ENCODE data around the gene SEMA4D. TPM values are rescaled to one million over a fixed set of nuclear protein-coding genes. Genes with fewer than 3 reads are reported as not detected.

SEMA4D gene
- total and polyA plus RNA-seq, 4 donors: 30.9 to 124 (median 89.0) TPM

GRCh38 chr9:89413963-89414638 lies 83.8 kb downstream of the SEMA4D start:
- no peaks in the 10 kb centered on the region for H3K9me3 ChIP-seq (ENCODE audit: control insufficient read depth, insufficient read depth, low read length)
- H3K4me1 ChIP-seq (ENCODE audit: control insufficient read depth, insufficient read depth, low read length): peaks cover 27% of the 10 kb centered on the region
- H3K27ac ChIP-seq (ENCODE audit: low read depth, low read length): no peak overlapping the region
- DNase-seq (ENCODE audit: low read depth in 4 of 6, low spot score in 6 of 6): peak in 3 of 6 donors; percentile 17 to 66 (median 64)
- H3K36me3 ChIP-seq (ENCODE audit: control insufficient read depth, insufficient read depth, low read length): no peaks in the 10 kb centered on the region
- 52% methylated on average over 2 of the region's 4 CpGs for WGBS (ENCODE audit: insufficient coverage)
- no peak overlapping the region for H3K4me3 ChIP-seq (ENCODE audit: low read depth, low read length)
- no peaks in the 10 kb centered on the region for H3K27me3 ChIP-seq (ENCODE audit: control insufficient read depth, insufficient read depth, low read length)

- H3K4me1 ChIP-seq (ENCODE audit: control insufficient read depth, insufficient read depth, low read length): peaks cover 34% of the 10 kb centered on the region
- DNase-seq (ENCODE audit: low read depth in 4 of 6, low spot score in 6 of 6): peak in 1 of 6 donors; percentile 69
- WGBS (ENCODE audit: insufficient coverage): 25% methylated on average over 2 of the region's 4 CpGs
Observed at GRCh38 chr9:89412951-89413350, 85.0 kb downstream of the SEMA4D start.

DNA sequence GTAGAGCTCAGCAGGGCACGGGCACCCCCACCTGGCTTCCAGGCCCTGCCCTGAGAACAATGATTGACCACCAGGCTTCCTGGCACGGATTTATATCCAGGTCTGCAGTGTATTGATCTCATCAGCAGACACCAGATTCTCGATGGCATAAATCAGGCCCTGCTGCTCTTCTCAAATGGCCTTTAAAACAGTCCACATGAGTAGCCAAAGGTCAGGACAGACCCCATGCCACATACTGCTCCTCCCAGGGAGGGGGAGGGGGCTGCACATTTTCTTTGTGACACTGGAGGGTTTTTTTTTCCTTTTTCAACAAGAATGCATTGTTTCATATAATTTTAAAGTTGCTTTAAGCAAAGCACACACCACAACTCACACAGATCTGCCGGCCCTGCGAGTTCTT lies 85.4 kb downstream of the SEMA4D start:
- no peak overlapping the region for H3K27ac ChIP-seq (ENCODE audit: low read depth, low read length)
- H3K9me3 ChIP-seq (ENCODE audit: control insufficient read depth, insufficient read depth, low read length): no peaks in the 10 kb centered on the region
- WGBS (ENCODE audit: insufficient coverage): 43% methylated on average over 3 of the region's 5 CpGs
- peak in 1 of 6 donors; percentile 17 for DNase-seq (ENCODE audit: low read depth in 4 of 6, low spot score in 6 of 6)
- H3K27me3 ChIP-seq (ENCODE audit: control insufficient read depth, insufficient read depth, low read length): no peaks in the 10 kb centered on the region
- peaks cover 34% of the 10 kb centered on the region for H3K4me1 ChIP-seq (ENCODE audit: control insufficient read depth, insufficient read depth, low read length)
- H3K36me3 ChIP-seq (ENCODE audit: control insufficient read depth, insufficient read depth, low read length): no peaks in the 10 kb centered on the region
- H3K4me3 ChIP-seq (ENCODE audit: low read depth, low read length): no peak overlapping the region

More at GRCh38 chr9:89412951-89413350, 85.0 kb downstream of the SEMA4D start:
- Histone ChIP-seq H3K27me3 (ENCODE audit: control insufficient read depth, insufficient read depth, low read length) (no peaks in the 10 kb centered on the region), H3K9me3 (ENCODE audit: control insufficient read depth, insufficient read depth, low read length) (no peaks in the 10 kb centered on the region), H3K27ac (ENCODE audit: low read depth, low read length) (no peak overlapping the region), H3K4me3 (ENCODE audit: low read depth, low read length) (no peak overlapping the region), H3K36me3 (ENCODE audit: control insufficient read depth, insufficient read depth, low read length) (no peaks in the 10 kb centered on the region)

GRCh38 chr9:89411759-89412158 lies 86.2 kb downstream of the SEMA4D start:
- no peak for DNase-seq (ENCODE audit: low read depth in 4 of 6, low spot score in 6 of 6)
- H3K4me1 ChIP-seq (ENCODE audit: control insufficient read depth, insufficient read depth, low read length): peaks cover 34% of the 10 kb centered on the region
- no peak overlapping the region for H3K27ac ChIP-seq (ENCODE audit: low read depth, low read length)
- H3K27me3 ChIP-seq (ENCODE audit: control insufficient read depth, insufficient read depth, low read length): no peaks in the 10 kb centered on the region
- no peak overlapping the region for H3K4me3 ChIP-seq (ENCODE audit: low read depth, low read length)
- 74% methylated on average over 5 of the region's 6 CpGs for WGBS (ENCODE audit: insufficient coverage)
- H3K36me3 ChIP-seq (ENCODE audit: control insufficient read depth, insufficient read depth, low read length): no peaks in the 10 kb centered on the region
- no peaks in the 10 kb centered on the region for H3K9me3 ChIP-seq (ENCODE audit: control insufficient read depth, insufficient read depth, low read length)

DNA sequence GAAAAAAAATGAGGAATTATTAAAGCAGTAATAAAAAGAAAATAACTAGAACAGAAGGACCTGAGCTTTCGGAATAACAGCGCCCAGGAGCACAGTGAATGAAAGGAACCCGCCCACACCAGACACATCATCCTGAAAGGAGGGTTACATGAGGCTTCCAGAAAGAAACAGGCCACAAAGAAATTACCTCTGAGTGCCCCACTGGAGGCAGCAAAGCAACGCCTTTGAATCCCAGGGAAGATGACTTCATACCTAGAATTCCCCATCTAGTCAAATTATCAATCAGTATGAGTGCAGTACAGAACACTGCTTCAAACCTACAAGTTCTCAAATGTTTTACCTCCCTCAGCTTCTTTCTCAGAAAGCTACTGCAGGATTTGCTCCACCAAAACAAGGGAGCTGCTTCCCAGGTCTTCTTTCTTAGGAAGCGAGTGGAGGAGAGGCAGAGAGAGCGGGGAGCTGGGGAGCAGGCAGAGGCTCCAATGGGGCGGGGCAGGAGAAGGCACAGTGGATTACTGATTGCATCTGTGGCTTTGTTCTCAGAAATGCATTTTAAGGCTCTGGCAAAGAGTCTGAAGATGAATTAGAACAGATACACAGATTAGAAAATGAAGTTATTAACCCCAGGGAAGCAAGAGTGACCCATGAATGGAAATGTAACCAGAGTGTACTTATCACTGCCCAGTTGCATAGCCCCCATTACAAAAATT lies 87.1 kb downstream of the SEMA4D start:
- DNase-seq (ENCODE audit: low read depth in 4 of 6, low spot score in 6 of 6): no peak
- Histone ChIP-seq H3K36me3 (ENCODE audit: control insufficient read depth, insufficient read depth, low read length) (peaks cover 1% of the 10 kb centered on the region), H3K27ac (ENCODE audit: low read depth, low read length) (no peak overlapping the region), H3K4me3 (ENCODE audit: low read depth, low read length) (no peak overlapping the region), H3K4me1 (ENCODE audit: control insufficient read depth, insufficient read depth, low read length) (peaks cover 34% of the 10 kb centered on the region), H3K27me3 (ENCODE audit: control insufficient read depth, insufficient read depth, low read length) (no peaks in the 10 kb centered on the region), H3K9me3 (ENCODE audit: control insufficient read depth, insufficient read depth, low read length) (no peaks in the 10 kb centered on the region)
- WGBS (ENCODE audit: insufficient coverage): 91% methylated on average over 6 of the region's 7 CpGs

DNA sequence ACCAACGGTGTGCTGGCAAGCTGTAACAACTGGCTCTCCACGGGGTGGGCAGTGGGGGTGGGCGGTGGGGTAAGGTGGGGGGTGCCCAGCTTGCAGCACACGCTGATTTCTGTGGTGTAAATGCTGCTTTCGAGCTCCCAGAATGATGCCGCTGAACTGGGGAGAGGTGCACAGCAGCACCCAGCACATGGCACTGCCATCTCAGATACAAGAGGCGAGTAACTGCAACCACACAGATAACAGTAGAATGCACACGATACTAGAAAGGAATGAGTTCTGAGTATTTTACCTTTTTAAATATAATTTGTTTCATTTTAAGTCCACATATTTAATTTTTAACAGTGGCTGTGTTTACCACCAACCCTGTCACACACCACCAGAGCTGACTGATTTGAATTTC lies 87.9 kb downstream of the SEMA4D start:
- H3K36me3 ChIP-seq (ENCODE audit: control insufficient read depth, insufficient read depth, low read length): peaks cover 9% of the 10 kb centered on the region
- no peaks in the 10 kb centered on the region for H3K27me3 ChIP-seq (ENCODE audit: control insufficient read depth, insufficient read depth, low read length)
- WGBS (ENCODE audit: insufficient coverage): 100% methylated on average over 5 of the region's 8 CpGs
- no peaks in the 10 kb centered on the region for H3K9me3 ChIP-seq (ENCODE audit: control insufficient read depth, insufficient read depth, low read length)
- H3K27ac ChIP-seq (ENCODE audit: low read depth, low read length): no peak overlapping the region
- DNase-seq (ENCODE audit: low read depth in 4 of 6, low spot score in 6 of 6): no peak
- peaks cover 34% of the 10 kb centered on the region for H3K4me1 ChIP-seq (ENCODE audit: control insufficient read depth, insufficient read depth, low read length)
- no peak overlapping the region for H3K4me3 ChIP-seq (ENCODE audit: low read depth, low read length)

DNA sequence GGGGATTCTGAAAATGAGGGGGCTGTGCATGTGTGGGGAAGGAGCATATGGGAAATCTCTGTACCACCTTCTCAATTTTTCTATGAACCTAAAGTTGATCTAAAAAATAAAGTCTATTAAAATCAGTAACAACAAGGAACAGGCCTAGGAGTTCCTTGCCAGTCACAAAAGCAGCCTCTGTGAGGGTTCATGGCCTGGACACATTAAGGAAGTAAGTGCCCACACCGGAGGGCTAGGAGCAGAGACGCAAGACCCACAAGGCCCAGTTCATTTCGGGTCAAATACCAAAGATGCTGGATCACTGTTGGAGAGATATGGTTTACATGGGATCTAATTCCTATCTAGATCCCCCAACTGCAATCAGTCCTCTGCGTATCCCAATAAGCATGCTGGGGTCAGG lies 88.4 kb downstream of the SEMA4D start:
- H3K36me3 ChIP-seq (ENCODE audit: control insufficient read depth, insufficient read depth, low read length): peaks cover 14% of the 10 kb centered on the region
- WGBS (ENCODE audit: insufficient coverage): 87% methylated on average over 3 of the region's 4 CpGs
- no peak for DNase-seq (ENCODE audit: low read depth in 4 of 6, low spot score in 6 of 6)
- H3K27me3 ChIP-seq (ENCODE audit: control insufficient read depth, insufficient read depth, low read length): no peaks in the 10 kb centered on the region
- H3K4me3 ChIP-seq (ENCODE audit: low read depth, low read length): no peak overlapping the region
- no peak overlapping the region for H3K27ac ChIP-seq (ENCODE audit: low read depth, low read length)
- no peaks in the 10 kb centered on the region for H3K9me3 ChIP-seq (ENCODE audit: control insufficient read depth, insufficient read depth, low read length)
- H3K4me1 ChIP-seq (ENCODE audit: control insufficient read depth, insufficient read depth, low read length): peaks cover 29% of the 10 kb centered on the region

DNA sequence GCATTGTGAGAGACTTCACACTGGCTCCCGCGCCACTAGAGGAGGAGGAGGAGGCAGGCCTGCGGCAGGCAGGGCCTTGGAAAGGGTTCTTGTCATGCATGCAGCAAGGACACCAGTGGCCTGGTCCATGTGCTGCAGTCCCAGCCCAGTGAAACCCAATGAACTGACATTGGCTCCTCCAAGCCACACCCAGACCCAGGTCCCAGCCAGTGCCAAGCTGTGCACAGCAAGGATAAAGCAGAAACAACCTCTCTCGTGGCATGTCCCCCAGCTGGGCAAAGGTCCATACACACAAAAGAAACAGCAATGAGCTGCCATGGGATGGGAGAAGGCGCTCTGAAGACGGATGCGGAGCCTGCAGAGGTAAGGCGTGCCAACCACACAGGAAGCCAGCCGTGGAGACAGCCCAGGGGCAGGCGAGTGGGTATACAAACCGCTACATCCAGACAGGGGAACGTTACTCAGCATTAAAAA lies 89.2 kb downstream of the SEMA4D start:
- WGBS (ENCODE audit: insufficient coverage): 64% methylated on average over 7 of the region's 12 CpGs
- H3K27ac ChIP-seq (ENCODE audit: low read depth, low read length): no peak overlapping the region
- peak in 2 of 6 donors; percentile 26 to 33 for DNase-seq (ENCODE audit: low read depth in 4 of 6, low spot score in 6 of 6)

DNA sequence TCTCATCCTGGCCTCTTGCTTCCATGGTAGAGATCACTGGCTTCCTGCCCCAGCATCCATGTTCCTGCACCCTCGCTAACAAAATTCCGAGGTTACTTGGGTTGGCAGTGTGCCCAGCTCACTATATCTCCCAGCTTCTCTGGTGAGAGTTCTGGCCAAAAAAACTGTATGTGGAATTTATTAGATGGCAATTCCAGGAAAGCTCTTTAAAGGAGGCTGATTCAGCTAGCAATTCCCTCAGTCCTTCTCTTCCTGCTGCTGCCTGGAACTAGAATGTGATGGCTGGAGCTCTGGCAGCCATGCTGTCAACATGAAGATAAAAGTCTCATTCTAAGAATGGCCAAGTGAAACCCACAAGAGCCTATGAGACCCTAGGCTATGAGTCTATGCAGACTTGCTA lies 90.8 kb downstream of the SEMA4D start:
- no CpG with 5 or more reads among the region's 2 CpGs for WGBS (ENCODE audit: insufficient coverage)
- Histone ChIP-seq H3K4me3 (ENCODE audit: low read depth, low read length) (no peak overlapping the region), H3K36me3 (ENCODE audit: control insufficient read depth, insufficient read depth, low read length) (peaks cover 29% of the 10 kb centered on the region), H3K9me3 (ENCODE audit: control insufficient read depth, insufficient read depth, low read length) (no peaks in the 10 kb centered on the region), H3K4me1 (ENCODE audit: control insufficient read depth, insufficient read depth, low read length) (peaks cover 14% of the 10 kb centered on the region), H3K27me3 (ENCODE audit: control insufficient read depth, insufficient read depth, low read length) (no peaks in the 10 kb centered on the region), H3K27ac (ENCODE audit: low read depth, low read length) (no peak overlapping the region)
- no peak for DNase-seq (ENCODE audit: low read depth in 4 of 6, low spot score in 6 of 6)

More for the DNA sequence above, 89.2 kb downstream of the SEMA4D start:
- peaks cover 23% of the 10 kb centered on the region for H3K4me1 ChIP-seq (ENCODE audit: control insufficient read depth, insufficient read depth, low read length)
- H3K9me3 ChIP-seq (ENCODE audit: control insufficient read depth, insufficient read depth, low read length): no peaks in the 10 kb centered on the region
- H3K36me3 ChIP-seq (ENCODE audit: control insufficient read depth, insufficient read depth, low read length): peaks cover 18% of the 10 kb centered on the region
- H3K27me3 ChIP-seq (ENCODE audit: control insufficient read depth, insufficient read depth, low read length): no peaks in the 10 kb centered on the region
- no peak overlapping the region for H3K4me3 ChIP-seq (ENCODE audit: low read depth, low read length)

GRCh38 chr9:89405826-89406225 lies 92.1 kb downstream of the SEMA4D start:
- WGBS (ENCODE audit: insufficient coverage): 86% methylated on average over 7 of the region's 11 CpGs
- no peaks in the 10 kb centered on the region for H3K9me3 ChIP-seq (ENCODE audit: control insufficient read depth, insufficient read depth, low read length)
- no peak overlapping the region for H3K4me3 ChIP-seq (ENCODE audit: low read depth, low read length)
- H3K27me3 ChIP-seq (ENCODE audit: control insufficient read depth, insufficient read depth, low read length): no peaks in the 10 kb centered on the region
- no peak overlapping the region for H3K27ac ChIP-seq (ENCODE audit: low read depth, low read length)
- H3K4me1 ChIP-seq (ENCODE audit: control insufficient read depth, insufficient read depth, low read length): peaks cover 14% of the 10 kb centered on the region
- no peak for DNase-seq (ENCODE audit: low read depth in 4 of 6, low spot score in 6 of 6)
- peaks cover 38% of the 10 kb centered on the region for H3K36me3 ChIP-seq (ENCODE audit: control insufficient read depth, insufficient read depth, low read length)
